GM12891 (cell line): ENCODE measurements around the gene ARL16.

Source experiments
- DNase-seq: peaks from one replicate; pipeline ENCODE4 v3.0.0; 2011; ENCODE audit warnings: low spot score; ENCODE audit not compliant: insufficient read length
- FAIRE-seq: peaks from 2 replicates; lab custom pipeline; 2011; peaks lifted over from hg19 to GRCh38; lab: Jason Lieb, UNC
- PAX5 ChIP-seq: IDR thresholded peaks from 2 replicates; pipeline ENCODE4 v1.6.1; 2011; ENCODE audit warnings: low read length, moderate library complexity, mild to moderate bottlenecking; ENCODE audit not compliant: insufficient read depth, severe bottlenecking
- POLR2A ChIP-seq: IDR thresholded peaks from 2 replicates; pipeline ENCODE4 v1.6.1; 2011; ENCODE audit warnings: low read depth, low read length, control low read depth
- POLR2AphosphoS5 ChIP-seq: IDR thresholded peaks from 2 replicates; pipeline ENCODE4 v1.6.1; 2011; ENCODE audit warnings: low read depth, low read length, control low read depth
- POU2F2 ChIP-seq: IDR thresholded peaks from 2 replicates; pipeline ENCODE4 v1.6.1; 2011; ENCODE audit warnings: low read depth, mild to moderate bottlenecking, control low read depth, low read length, moderate library complexity
- SPI1 ChIP-seq: IDR thresholded peaks from 2 replicates; pipeline ENCODE4 v1.6.1; 2011; ENCODE audit warnings: low read depth, low read length, control low read depth
- TAF1 ChIP-seq: IDR thresholded peaks from 2 replicates; pipeline ENCODE4 v1.6.1; 2011; ENCODE audit warnings: low read depth, low read length, control low read depth

ARL16 gene

GRCh38 chr17:81705518-81706231 lies 22.1 kb upstream of the ARL16 start:
- 0 out of 2 replicates have a peak, but pooled peaks have one; percentile 33 for TF ChIP-seq POLR2AphosphoS5
- TF ChIP-seq SPI1, result no peak
- no peak for TF ChIP-seq PAX5
- TF ChIP-seq TAF1, result no peak
- no peak for TF ChIP-seq POU2F2
- no peak for TF ChIP-seq POLR2A
- DNase-seq (no peak), FAIRE-seq (no peak)

GRCh38 chr17:81703747-81704654 lies 20.4 kb upstream of the ARL16 start:
- TF ChIP-seq PAX5 (no peak), POLR2AphosphoS5 (no peak), TAF1 (no peak), POLR2A (no peak), SPI1 (no peak), POU2F2 (no peak)
- DNase-seq, result no peak
- no peak for FAIRE-seq

GRCh38 chr17:81702934-81703746 lies 19.5 kb upstream of the ARL16 start, which contains the start of gene MRPL12:
Gene MRPL12 (plus strand): TSS chr17:81703367. CDS start chr17:81703502, 135 bp downstream.
- DNase-seq, result peak; percentile 99
- FAIRE-seq, result peak; percentile 99
- TF ChIP-seq PAX5 (peak; percentile 13), TAF1 (peak; percentile 87), POU2F2 (peak; percentile 80; the same call in 1 of the 2 replicates), SPI1 (no peak), POLR2AphosphoS5 (peak; percentile 96), POLR2A (peak; percentile 96)

DNA sequence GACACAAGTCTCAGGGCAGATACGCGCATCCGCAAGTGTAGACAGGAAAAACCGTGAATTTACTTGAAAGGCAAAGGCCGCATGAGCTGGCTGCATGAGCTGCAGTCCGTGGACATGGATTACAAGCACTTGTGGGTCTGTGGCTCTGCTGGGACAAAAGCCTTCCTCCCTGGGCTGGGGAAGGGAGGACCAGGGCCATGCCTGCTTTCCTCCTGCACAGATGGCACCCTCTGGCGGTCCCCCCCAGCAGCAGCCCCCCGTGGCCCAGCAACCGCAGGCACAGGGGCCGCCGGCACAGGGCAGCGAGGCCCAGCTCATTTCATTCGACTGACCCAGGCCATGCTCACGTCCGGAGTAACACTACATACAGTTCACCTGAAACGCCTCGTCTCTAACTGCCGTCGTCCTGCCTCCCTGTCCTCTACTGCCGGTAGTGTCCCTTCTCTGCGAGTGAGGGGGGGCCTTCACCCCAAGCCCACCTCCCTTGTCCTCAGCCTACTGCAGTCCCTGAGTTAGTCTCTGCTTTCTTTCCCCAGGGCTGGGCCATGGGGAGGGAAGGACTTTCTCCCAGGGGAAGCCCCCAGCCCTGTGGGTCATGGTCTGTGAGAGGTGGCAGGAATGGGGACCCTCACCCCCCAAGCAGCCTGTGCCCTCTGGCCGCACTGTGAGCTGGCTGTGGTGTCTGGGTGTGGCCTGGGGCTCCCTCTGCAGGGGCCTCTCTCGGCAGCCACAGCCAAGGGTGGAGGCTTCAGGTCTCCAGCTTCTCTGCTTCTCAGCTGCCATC lies 17.9 kb upstream of the ARL16 start:
- no peak for FAIRE-seq
- DNase-seq, result no peak
- TF ChIP-seq SPI1 (no peak), TAF1 (no peak), PAX5 (no peak), POLR2A (peak; percentile 59), POU2F2 (0 out of 2 replicates have a peak, but pooled peaks have one; percentile 11), POLR2AphosphoS5 (peak; percentile 17; the same call in 1 of the 2 replicates)

- no peak for DNase-seq
- no peak for FAIRE-seq
- TF ChIP-seq TAF1 (no peak), SPI1 (no peak), POU2F2 (no peak), PAX5 (no peak)
Observed at GRCh38 chr17:81700353-81701287, 17.0 kb upstream of the ARL16 start.

DNA sequence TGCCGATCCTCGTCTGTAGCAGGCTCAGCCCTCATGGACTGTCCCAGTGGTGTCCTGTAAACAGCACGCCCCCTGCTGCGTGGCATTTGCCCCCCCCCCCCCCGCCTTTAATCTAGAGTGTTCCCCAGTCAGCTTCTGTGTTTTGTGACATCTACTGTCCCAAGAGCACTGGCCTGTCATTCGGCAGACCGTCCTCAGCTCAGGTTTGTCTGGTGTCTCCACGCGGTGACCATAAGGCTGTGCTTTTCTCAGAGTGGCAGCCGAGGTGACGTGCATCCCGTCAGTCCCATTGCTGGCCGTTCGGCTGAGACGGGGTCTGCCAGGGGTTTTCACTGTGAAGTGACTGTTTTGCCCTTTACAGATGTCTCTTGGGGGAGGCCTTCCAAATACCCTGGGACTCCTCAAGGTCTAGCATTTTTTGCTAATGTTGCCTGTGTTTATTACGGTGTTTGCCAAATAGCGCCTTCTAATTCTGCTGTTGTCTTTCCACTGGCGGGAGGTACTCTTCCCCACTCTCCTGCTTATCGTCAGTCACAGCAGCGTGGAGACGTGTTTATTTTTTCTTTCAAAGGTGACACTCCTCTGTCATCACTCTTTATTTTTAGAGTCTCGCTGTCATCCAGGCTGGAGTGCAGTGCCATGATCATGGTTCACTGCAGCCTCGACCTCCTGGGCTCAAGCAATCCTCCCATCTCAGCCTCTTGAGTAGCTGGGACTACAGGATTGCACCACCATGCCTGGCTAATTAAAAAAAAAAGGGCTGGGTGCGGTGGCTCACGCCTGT lies 13.9 kb upstream of the ARL16 start:
- FAIRE-seq (no peak), DNase-seq (no peak)
- no peak for TF ChIP-seq TAF1

DNA sequence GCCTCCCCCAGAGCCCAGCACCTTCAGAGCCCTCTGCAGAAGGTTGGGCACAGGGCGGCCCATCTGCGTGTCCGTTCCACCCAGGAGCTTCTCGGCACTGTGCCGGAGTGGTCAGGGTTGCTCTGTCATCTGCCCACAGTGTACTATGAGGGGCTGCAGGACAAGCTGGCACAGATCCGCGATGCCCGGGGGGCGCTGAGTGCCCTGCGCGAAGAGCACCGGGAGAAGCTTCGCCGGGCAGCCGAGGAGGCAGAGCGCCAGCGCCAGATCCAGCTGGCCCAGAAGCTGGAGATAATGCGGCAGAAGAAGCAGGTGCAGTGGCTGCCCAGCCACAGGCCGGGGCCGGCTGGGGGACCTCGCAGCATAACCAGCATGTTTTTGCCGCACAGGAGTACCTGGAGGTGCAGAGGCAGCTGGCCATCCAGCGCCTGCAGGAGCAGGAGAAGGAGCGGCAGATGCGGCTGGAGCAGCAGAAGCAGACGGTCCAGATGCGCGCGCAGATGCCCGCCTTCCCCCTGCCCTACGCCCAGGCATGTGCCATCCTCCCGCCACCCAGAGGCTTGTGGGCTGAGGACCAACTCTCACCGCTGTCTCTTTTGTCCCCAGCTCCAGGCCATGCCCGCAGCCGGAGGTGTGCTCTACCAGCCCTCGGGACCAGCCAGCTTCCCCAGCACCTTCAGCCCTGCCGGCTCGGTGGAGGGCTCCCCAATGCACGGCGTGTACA lies 12.8 kb upstream of the ARL16 start:
- DNase-seq (no peak), FAIRE-seq (no peak)
- TF ChIP-seq TAF1, result no peak
- TF ChIP-seq POLR2AphosphoS5, result no peak
- no peak for TF ChIP-seq SPI1
- no peak for TF ChIP-seq POLR2A
- TF ChIP-seq PAX5, result no peak
- no peak for TF ChIP-seq POU2F2
